Aorta (tissue), 5 donors: ENCODE results near the gene MECP2. TPM values are rescaled to one million over a fixed set of nuclear protein-coding genes. Genes with fewer than 3 reads are reported as not detected.

Source experiments
- ATAC-seq: fragments of 200-7000 bp; cut with Tn5 transposase; one replicate; pipeline ENCODE4 v1.9.1; 2022; ENCODE audit warnings: moderate library complexity; ENCODE audit not compliant: low FRiP score
- DNase-seq, 2 donors: peaks; one replicate each; pipeline ENCODE4 v3.0.0-alpha.2; 2020
- H3K27ac ChIP-seq, 2 donors: one replicate each; pipeline ENCODE4 v1.5.1; 2013; ENCODE audit warnings: low read length in 2 of 2, mild to moderate bottlenecking in 2 of 2, moderate library complexity in 2 of 2, control low read depth in 1 of 2, inconsistent platforms in 1 of 2, low read depth in 1 of 2
- H3K27me3 ChIP-seq, 2 donors: one replicate each; pipeline ENCODE4 v1.6.1; 2013; ENCODE audit warnings: control low read depth in 1 of 2, low read length in 1 of 2, mild to moderate bottlenecking in 1 of 2, moderate library complexity in 1 of 2; ENCODE audit not compliant: insufficient read depth in 2 of 2, control insufficient read depth in 1 of 2
- H3K36me3 ChIP-seq, 2 donors: one replicate each; pipeline ENCODE4 v1.6.1; 2013; ENCODE audit warnings: control low read depth in 1 of 2, low read length in 1 of 2, mild to moderate bottlenecking in 1 of 2; ENCODE audit not compliant: insufficient read depth in 2 of 2, control insufficient read depth in 1 of 2
- H3K4me1 ChIP-seq, 2 donors: one replicate each; pipeline ENCODE4 v1.6.1; 2013; ENCODE audit warnings: low read length in 2 of 2, control low read depth in 1 of 2, mild to moderate bottlenecking in 1 of 2, moderate library complexity in 1 of 2; ENCODE audit not compliant: insufficient read depth in 2 of 2, control insufficient read depth in 1 of 2
- H3K4me3 ChIP-seq, 2 donors: one replicate each; pipeline ENCODE4 v1.5.1; 2013; ENCODE audit warnings: low read length in 2 of 2, control low read depth in 1 of 2, mild to moderate bottlenecking in 1 of 2
- H3K9me3 ChIP-seq: one replicate; pipeline ENCODE4 v1.6.1; 2013; ENCODE audit warnings: mild to moderate bottlenecking, low read length; ENCODE audit not compliant: control insufficient read depth
- WGBS, 2 donors: extraction: QIAGEN DNeasy Blood & Tissue Kit; methylation state at CpG; one replicate each; pipeline ENCODE4 v1.1.7; 2013; 5-methylcytosine and 5-hydroxymethylcytosine counted together
- intact Hi-C, 2 donors: fragments of 100-400 bp; cut with DNase I; formaldehyde crosslinking; loops; one replicate each; pipeline versions ENCODE4 v1.14.2 to v1.15.0; 2022
- polyA plus RNA-seq, 2 donors: library from polyadenylated mRNA; stranded (reverse); fragments of 200-250 nt; gene quantifications; one replicate each; pipeline ENCODE4 v1.2.3, GENCODE V29; 2013
- total RNA-seq, 2 donors: library from RNA; stranded (reverse); fragmentation: NEBNext Ultra II Directional; extraction: Animal tissue kit (Norgen Biotek cat#: 25700); gene quantifications; one replicate each; pipeline ENCODE4 v1.2.1, GENCODE V29; 2021
- donor health status: healthy with polysubstance abuse.
- donor health status: Bipolar disorder and iron deficiency.
- donor health status: DM: no; HTN: no; CAD: no.
- donor health status: DM: no; HTN: no; CAD: no.
- donor health status: DM: yes; HTN: yes; CAD: no.

MECP2 gene
- total and polyA plus RNA-seq, 4 donors = 10.4 to 80.7 (median 49.2) TPM

GRCh38 chrX:154059729-154060245 lies 37.7 kb downstream of the MECP2 start:
- 63 to 76% methylated on average over 5 of the region's 5 CpGs for WGBS, 2 donors
- DNase-seq (no peak), ATAC-seq (no peak)
- no peaks in the 10 kb centered on the region for H3K36me3 ChIP-seq
- no peaks in the 10 kb centered on the region for H3K27me3 ChIP-seq
- H3K27ac ChIP-seq = no peak overlapping the region
- no peak overlapping the region for H3K4me3 ChIP-seq
- no peaks in the 10 kb centered on the region for H3K9me3 ChIP-seq
- peaks cover 0 to 5% of the 10 kb centered on the region in 2 donors for H3K4me1 ChIP-seq
- intact Hi-C loops = no loop called here

GRCh38 chrX:154059231-154059630 lies 38.3 kb downstream of the MECP2 start:
- Histone ChIP-seq H3K36me3 (no peaks in the 10 kb centered on the region), H3K27ac (no peak overlapping the region), H3K9me3 (no peaks in the 10 kb centered on the region), H3K27me3 (no peaks in the 10 kb centered on the region), H3K4me3 (no peak overlapping the region), H3K4me1 (peaks cover 0 to 2% of the 10 kb centered on the region in 2 donors)
- DNase-seq (no peak), ATAC-seq (no peak)
- 5 to 24% methylated on average over 1 of the region's 1 CpG for WGBS, 2 donors
- intact Hi-C loops = no loop called here

GRCh38 chrX:154058214-154058997 lies 39.1 kb downstream of the MECP2 start:
- Histone ChIP-seq H3K27me3 (no peaks in the 10 kb centered on the region), H3K27ac (no peak overlapping the region), H3K36me3 (no peaks in the 10 kb centered on the region), H3K9me3 (no peaks in the 10 kb centered on the region), H3K4me3 (no peak overlapping the region), H3K4me1 (peaks cover 0 to 2% of the 10 kb centered on the region in 2 donors)
- DNase-seq (no peak), ATAC-seq (no peak)
- intact Hi-C loops = no loop called here
- WGBS, 2 donors = 76 to 91% methylated on average over 11 of the region's 11 CpGs

GRCh38 chrX:154057791-154058190 lies 39.7 kb downstream of the MECP2 start:
- Histone ChIP-seq H3K27ac (no peak overlapping the region), H3K9me3 (no peaks in the 10 kb centered on the region), H3K27me3 (no peaks in the 10 kb centered on the region), H3K4me1 (peaks cover 0 to 2% of the 10 kb centered on the region in 2 donors), H3K4me3 (no peak overlapping the region), H3K36me3 (no peaks in the 10 kb centered on the region)
- WGBS, 2 donors = 97 to 100% methylated on average over 1 of the region's 1 CpG
- no peak for DNase-seq
- no peak for ATAC-seq
- intact Hi-C loops = no loop called here

GRCh38 chrX:154056770-154057241 lies 40.7 kb downstream of the MECP2 start:
- Histone ChIP-seq H3K36me3 (no peaks in the 10 kb centered on the region), H3K4me1 (peaks cover 0 to 2% of the 10 kb centered on the region in 2 donors), H3K27me3 (no peaks in the 10 kb centered on the region), H3K4me3 (no peak overlapping the region), H3K27ac (no peak overlapping the region), H3K9me3 (no peaks in the 10 kb centered on the region)
- WGBS, 2 donors = 64 to 70% methylated on average over 8 of the region's 8 CpGs
- DNase-seq = no peak
- no peak for ATAC-seq
- intact Hi-C loops = no loop called here

GRCh38 chrX:154051201-154051810 lies 46.2 kb downstream of the MECP2 start:
- DNase-seq = peak in 1 of 2 donors; percentile 75
- Histone ChIP-seq H3K4me3 (no peak overlapping the region), H3K36me3 (no peaks in the 10 kb centered on the region), H3K9me3 (no peaks in the 10 kb centered on the region), H3K4me1 (peaks cover 0 to 3% of the 10 kb centered on the region in 2 donors), H3K27me3 (no peaks in the 10 kb centered on the region), H3K27ac (no peak overlapping the region)
- 28 to 39% methylated on average over 8 of the region's 8 CpGs for WGBS, 2 donors
- intact Hi-C loops = loop anchor here in 1 of 2 donors (5.0 kb wide), 1 partner anchor 34 kb away; the partner anchor contains the start of gene IRAK1
- peak; percentile 68 for ATAC-seq

- ATAC-seq = no peak
- Histone ChIP-seq H3K27me3 (no peaks in the 10 kb centered on the region), H3K4me1 (peaks cover 0 to 6% of the 10 kb centered on the region in 2 donors), H3K9me3 (no peaks in the 10 kb centered on the region), H3K27ac (no peak overlapping the region), H3K36me3 (no peaks in the 10 kb centered on the region), H3K4me3 (no peak overlapping the region)
- DNase-seq = no peak
- intact Hi-C loops = loop anchor here in 1 of 2 donors (5.0 kb wide), 1 partner anchor 33 kb away; the partner anchor contains the start of gene IRAK1
- 49 to 63% methylated on average over 7 of the region's 7 CpGs for WGBS, 2 donors
Observed at GRCh38 chrX:154050113-154050495, 47.4 kb downstream of the MECP2 start.

- DNase-seq (no peak), ATAC-seq (no peak)
- Histone ChIP-seq H3K27ac (no peak overlapping the region), H3K4me1 (peaks cover 0 to 6% of the 10 kb centered on the region in 2 donors), H3K4me3 (no peak overlapping the region), H3K9me3 (no peaks in the 10 kb centered on the region), H3K36me3 (no peaks in the 10 kb centered on the region), H3K27me3 (no peaks in the 10 kb centered on the region)
- WGBS, 2 donors = 14 to 38% methylated on average over 13 of the region's 13 CpGs
- intact Hi-C loops = loop anchor here (5.0 kb wide), 2 partner anchors 32 to 37 kb away; partner anchors contain the start of gene IRAK1 (in 1 of the 2)
Observed at GRCh38 chrX:154049209-154050112, 48.1 kb downstream of the MECP2 start.
